Measurements from ENCODE around the gene CSNK1G1.

Gene CSNK1G1

GRCh38 chr15:64191971-64192830, 163.8 kb downstream of the CSNK1G1 start:
- DNase-seq (ENCODE audit: low read depth): no peak

- DNase-seq (ENCODE audit: low read depth): no peak
Measured at GRCh38 chr15:64187396-64188191, 168.4 kb downstream of the CSNK1G1 start.

- DNase-seq (ENCODE audit: low read depth): no peak
Measured at GRCh38 chr15:64185146-64185911, 170.6 kb downstream of the CSNK1G1 start.

- no peak for DNase-seq (ENCODE audit: low read depth)
Measured at GRCh38 chr15:64182859-64183370, 173.1 kb downstream of the CSNK1G1 start.

GRCh38 chr15:64180235-64180824, 175.6 kb downstream of the CSNK1G1 start:
- no peak for DNase-seq (ENCODE audit: low read depth)

GRCh38 chr15:64166102-64166890, 189.7 kb downstream of the CSNK1G1 start:
- DNase-seq (ENCODE audit: low read depth): no peak

DNA sequence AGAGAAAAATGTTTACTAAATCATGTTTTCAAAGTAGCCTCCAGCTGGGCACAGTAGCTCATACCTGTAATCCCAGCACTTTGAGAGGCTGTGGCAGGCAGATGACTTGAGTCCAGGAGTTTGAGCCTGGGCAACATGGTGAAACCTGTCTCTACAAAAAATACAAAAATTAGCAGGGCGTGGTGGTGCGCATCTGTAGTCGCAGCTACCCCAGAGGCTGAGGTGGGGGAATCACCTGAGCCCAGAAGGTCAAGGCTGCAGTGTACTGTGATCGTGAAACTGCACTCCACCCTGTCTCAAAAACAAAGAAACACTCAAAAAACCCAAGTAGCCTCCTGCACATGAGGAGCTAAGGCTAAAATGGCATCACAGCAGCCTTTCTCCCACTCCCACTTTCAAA, 191.5 kb downstream of the CSNK1G1 start:
- DNase-seq (ENCODE audit: low read depth): no peak

DNA sequence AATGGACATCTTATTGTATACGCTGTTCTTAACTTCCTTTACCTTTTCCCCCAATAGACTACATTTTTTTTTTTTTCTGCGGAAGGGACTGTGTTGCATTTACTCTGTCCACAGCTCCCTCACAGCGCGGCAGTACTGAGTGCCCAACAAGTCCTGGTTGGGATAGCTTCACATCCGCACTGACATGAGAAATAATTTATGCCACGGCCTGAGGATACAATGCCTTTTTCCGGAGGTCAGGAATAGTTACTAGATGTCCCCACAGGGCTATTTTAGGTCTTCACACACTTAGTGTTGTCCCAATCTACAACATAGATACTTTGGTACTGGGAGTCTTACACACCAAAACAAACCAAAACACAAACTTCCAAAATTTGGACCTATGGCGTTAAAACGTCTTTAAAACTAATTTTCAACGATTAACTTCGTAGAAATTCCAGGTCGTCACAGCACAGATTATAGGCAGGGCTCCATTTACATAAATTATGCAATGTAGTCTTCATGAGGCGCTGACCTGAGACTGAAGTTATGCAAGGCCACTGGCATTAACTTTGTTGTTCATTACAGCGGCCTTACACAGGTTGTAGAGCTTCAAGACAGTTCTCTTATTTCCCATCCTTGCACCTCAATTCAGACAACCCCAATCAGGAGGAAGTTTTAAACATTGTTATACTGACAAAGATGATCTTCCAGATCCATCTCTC, 192.2 kb downstream of the CSNK1G1 start:
- DNase-seq (ENCODE audit: low read depth): no peak

DNA sequence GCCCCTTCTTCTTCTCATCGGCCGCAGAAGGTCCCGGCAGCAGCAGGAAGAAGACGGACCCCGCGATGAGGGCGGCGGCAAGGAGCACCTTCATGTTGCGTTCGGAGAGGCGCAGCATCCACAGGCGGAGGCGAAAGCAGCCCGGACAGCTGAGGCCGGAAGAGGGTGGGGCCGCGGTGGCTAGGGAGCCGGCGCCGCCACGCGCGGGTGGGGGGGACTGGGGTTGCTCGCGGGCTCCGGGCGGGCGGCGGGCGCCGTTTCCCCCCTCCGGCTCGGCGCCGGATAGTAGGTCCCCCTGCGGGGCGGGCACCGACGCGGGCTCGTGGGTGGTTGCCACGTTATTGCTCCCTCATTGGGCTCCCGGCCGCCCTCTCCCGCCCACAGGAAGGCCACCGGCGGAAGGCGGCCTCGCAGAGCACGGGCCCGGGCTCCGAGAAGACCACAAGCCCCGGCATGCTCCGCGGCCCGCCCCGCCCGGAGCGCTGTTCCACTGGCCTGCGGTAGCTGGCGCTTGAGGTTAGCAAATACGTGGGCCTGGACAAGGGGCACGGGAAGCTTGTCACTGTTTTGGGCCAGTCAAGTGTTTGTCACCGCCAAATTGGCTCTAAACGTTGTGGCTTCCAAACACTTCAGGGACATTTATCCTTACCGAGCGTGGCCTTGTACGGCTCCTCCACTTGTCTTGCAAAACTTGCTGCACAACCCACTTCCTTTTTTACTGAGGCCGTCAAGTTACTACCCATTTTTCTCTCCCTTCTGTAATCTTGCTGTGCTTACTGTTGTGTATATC, 192.9 kb downstream of the CSNK1G1 start, which contains the start of gene PPIB:
PPIB (minus strand) TSS at position 154 of the 790 bp plus-strand sequence; CDS start at position 118, 36 bp downstream.
- DNase-seq (ENCODE audit: low read depth): peak; percentile 89

GRCh38 chr15:64162478-64162868, 193.5 kb downstream of the CSNK1G1 start:
- DNase-seq (ENCODE audit: low read depth): no peak

DNA sequence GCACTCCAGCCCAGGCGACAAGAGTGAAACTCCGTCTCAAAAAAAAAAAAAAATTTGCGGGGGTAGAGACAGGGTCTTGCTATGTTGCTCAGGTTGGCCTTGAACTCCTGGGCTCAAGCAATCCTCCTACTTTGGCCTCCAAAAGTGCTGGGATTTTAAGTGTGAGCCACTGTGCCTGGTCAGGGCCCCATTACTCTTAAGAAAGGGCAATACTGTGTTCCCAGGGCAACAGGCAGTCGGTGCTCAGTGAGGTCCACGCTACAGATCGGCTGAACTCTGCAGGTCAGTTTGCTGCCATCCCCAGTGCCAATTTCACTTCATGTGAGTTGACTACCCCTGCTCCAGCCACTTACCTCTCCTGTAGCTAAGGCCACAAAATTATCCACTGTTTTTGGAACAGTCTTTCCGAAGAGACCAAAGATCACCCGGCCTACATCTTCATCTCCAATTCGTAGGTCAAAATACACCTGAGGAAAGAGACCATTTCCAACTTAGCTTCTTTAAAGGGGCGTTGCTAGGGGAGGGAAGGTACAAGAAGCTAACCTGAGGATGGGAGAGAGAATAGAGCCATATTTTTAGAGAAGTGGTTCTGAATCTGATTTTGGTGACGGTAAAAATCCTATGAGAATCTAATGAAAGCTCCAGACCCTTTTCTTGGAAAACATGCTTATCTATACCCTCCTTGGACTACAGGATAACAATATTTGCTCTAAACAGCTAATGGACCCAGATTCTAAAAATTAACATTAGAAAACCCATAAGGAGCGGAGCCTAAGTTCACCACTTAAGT, 194.1 kb downstream of the CSNK1G1 start:
- DNase-seq (ENCODE audit: low read depth): no peak

- DNase-seq (ENCODE audit: low read depth): no peak
Measured at GRCh38 chr15:64158363-64159134, 197.4 kb downstream of the CSNK1G1 start.

DNA sequence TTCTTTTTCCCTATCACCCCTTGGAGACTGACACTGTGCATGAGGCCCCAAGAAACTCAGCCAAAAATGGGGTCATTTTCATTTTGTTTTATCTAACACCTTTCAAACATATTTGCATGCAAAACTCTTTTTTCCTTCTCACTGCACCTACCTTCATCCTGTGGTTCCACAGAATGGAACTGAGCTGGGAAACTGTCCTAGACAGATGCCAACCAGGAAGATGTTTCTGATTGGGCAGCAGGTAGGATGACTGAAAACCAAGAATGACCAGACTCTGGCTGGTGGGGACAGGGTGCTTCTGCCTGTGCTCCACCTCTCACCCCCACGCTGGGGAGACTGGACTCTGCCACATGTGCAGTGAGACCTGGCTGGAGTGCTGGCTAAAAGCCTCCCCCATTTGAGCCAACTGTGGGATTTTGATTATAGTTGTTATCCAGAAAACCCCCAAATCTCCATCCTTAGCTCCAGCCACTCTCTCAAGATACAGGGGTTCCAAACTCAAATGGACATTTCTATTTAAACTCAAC, 198.3 kb downstream of the CSNK1G1 start:
- no peak for DNase-seq (ENCODE audit: low read depth)

- no peak for DNase-seq (ENCODE audit: low read depth)
Measured at GRCh38 chr15:64156652-64157331, 199.2 kb downstream of the CSNK1G1 start.

- DNase-seq (ENCODE audit: low read depth): no peak
Measured at GRCh38 chr15:64155802-64156651, 199.9 kb downstream of the CSNK1G1 start.

Data from stimulated activated CD8-positive, alpha-beta memory T cell treated with anti-CD3 and anti-CD28 coated beads, Interleukin-15, amount 100 ng/mL, for 24 hours (primary cell).